ENCODE results near the gene ELP1. TPM values are rescaled to one million over a fixed set of nuclear protein-coding genes. Genes with fewer than 3 reads are reported as not detected.

ELP1 gene
- total RNA-seq, 1 experiment from 2014 or later, result 29.1 TPM

DNA sequence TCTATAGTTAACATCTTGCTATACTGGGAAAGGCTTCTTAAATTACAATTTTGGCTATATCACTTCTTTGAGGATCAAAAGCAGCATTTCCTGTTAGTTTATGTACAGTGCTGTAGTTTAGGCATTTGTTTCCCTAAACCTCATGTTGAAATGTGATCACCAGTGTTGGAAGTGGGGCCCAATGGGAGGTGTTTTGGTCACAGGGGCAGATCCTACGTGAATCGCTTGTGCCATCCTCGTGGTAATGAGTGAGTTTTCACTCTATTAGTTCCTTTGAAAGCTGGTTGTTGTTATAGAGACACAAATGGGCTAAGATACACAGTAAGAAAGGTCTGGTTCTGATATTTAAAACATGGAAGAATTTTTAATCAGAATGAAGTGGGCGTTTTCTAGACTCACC lies 66.1 kb downstream of the ELP1 start:
- Mint-ChIP-seq H3K36me3 (ENCODE audit: insufficient read depth, unreplicated experiment) (peaks cover 20% of the 10 kb centered on the region), H3K4me3 (ENCODE audit: unreplicated experiment) (no peak overlapping the region), H3K9me3 (ENCODE audit: unreplicated experiment) (no peaks in the 10 kb centered on the region), H3K27ac (ENCODE audit: unreplicated experiment) (no peak overlapping the region), H3K27me3 (ENCODE audit: insufficient read depth, unreplicated experiment) (no peaks in the 10 kb centered on the region), H3K4me1 (ENCODE audit: low read depth, unreplicated experiment) (peaks cover 21% of the 10 kb centered on the region)
- no peaks in the 10 kb centered on the region for H3K9me3 ChIP-seq
- no peak overlapping the region for H3K4me3 ChIP-seq (ENCODE audit: low read depth, low read length)
- CTCF ChIA-PET, result no interaction called here
- peaks cover 12% of the 10 kb centered on the region for H3K4me1 ChIP-seq
- no peak for DNase-seq
- peaks cover 2% of the 10 kb centered on the region; the same call in 1 of the 2 replicates for H3K36me3 ChIP-seq (ENCODE audit: control insufficient read depth, insufficient read depth, low read length)
- no TSS peak for BruUV-seq (replicated peaks)
- H3K27me3 ChIP-seq (replicated peaks; ENCODE audit: control insufficient read depth, insufficient read depth, low read length), result no peaks in the 10 kb centered on the region
- POLR2A ChIA-PET, result no interaction called here
- intact Hi-C loops (cut with micrococcal nuclease; ENCODE audit: unreplicated experiment), result no loop called here
- TF ChIP-seq, protein P1, sequence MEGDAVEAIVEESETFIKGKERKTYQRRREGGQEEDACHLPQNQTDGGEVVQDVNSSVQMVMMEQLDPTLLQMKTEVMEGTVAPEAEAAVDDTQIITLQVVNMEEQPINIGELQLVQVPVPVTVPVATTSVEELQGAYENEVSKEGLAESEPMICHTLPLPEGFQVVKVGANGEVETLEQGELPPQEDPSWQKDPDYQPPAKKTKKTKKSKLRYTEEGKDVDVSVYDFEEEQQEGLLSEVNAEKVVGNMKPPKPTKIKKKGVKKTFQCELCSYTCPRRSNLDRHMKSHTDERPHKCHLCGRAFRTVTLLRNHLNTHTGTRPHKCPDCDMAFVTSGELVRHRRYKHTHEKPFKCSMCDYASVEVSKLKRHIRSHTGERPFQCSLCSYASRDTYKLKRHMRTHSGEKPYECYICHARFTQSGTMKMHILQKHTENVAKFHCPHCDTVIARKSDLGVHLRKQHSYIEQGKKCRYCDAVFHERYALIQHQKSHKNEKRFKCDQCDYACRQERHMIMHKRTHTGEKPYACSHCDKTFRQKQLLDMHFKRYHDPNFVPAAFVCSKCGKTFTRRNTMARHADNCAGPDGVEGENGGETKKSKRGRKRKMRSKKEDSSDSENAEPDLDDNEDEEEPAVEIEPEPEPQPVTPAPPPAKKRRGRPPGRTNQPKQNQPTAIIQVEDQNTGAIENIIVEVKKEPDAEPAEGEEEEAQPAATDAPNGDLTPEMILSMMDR (IDR thresholded peaks at IDR 0.05; ENCODE audit: insufficient read depth in 1 of 2, low read depth in 1 of 2, low read length in 1 of 2, severe bottlenecking in 1 of 2, unreplicated experiment in 1 of 2), result no peak

DNA sequence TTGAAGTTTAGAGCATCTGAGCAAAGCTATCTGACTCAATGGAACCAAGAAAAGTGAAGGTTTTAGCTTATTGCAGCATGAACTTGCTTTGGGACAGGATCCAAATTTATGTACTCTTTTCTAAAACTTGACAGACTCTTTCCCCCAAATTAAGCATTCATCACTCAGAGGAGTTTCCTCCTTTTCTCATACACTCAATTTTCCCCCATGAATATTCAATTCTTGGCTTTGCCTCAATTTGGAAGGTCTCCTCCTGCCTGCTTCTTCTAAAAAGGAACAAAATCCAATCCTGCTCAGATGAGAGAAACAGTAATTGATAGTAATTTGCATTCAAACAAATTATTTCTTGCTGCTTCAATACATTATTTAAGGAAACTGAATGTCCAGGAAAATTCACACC lies 66.8 kb downstream of the ELP1 start:
- peaks cover 21% of the 10 kb centered on the region for H3K4me1 Mint-ChIP-seq (ENCODE audit: low read depth, unreplicated experiment)
- H3K4me3 Mint-ChIP-seq (ENCODE audit: unreplicated experiment), result no peak overlapping the region
- TF ChIP-seq, protein P1 (IDR thresholded peaks at IDR 0.05; ENCODE audit: insufficient read depth in 1 of 2, low read depth in 1 of 2, low read length in 1 of 2, severe bottlenecking in 1 of 2, unreplicated experiment in 1 of 2), result no peak
- no peaks in the 10 kb centered on the region for H3K27me3 ChIP-seq (replicated peaks; ENCODE audit: control insufficient read depth, insufficient read depth, low read length)
- ChIA-PET CTCF (no interaction called here), POLR2A (no interaction called here)
- H3K9me3 ChIP-seq, result no peaks in the 10 kb centered on the region
- H3K4me1 ChIP-seq, result peaks cover 12% of the 10 kb centered on the region
- no peak for DNase-seq
- intact Hi-C loops (cut with micrococcal nuclease; ENCODE audit: unreplicated experiment), result no loop called here
- no peaks in the 10 kb centered on the region for H3K9me3 Mint-ChIP-seq (ENCODE audit: unreplicated experiment)
- H3K27ac Mint-ChIP-seq (ENCODE audit: unreplicated experiment), result no peak overlapping the region
- BruUV-seq (replicated peaks), result no TSS peak
- H3K27me3 Mint-ChIP-seq (ENCODE audit: insufficient read depth, unreplicated experiment), result no peaks in the 10 kb centered on the region
- no peak overlapping the region for H3K4me3 ChIP-seq (ENCODE audit: low read depth, low read length)
- peaks cover 2% of the 10 kb centered on the region; the same call in 1 of the 2 replicates for H3K36me3 ChIP-seq (ENCODE audit: control insufficient read depth, insufficient read depth, low read length)
- peaks cover 18% of the 10 kb centered on the region for H3K36me3 Mint-ChIP-seq (ENCODE audit: insufficient read depth, unreplicated experiment)

DNA sequence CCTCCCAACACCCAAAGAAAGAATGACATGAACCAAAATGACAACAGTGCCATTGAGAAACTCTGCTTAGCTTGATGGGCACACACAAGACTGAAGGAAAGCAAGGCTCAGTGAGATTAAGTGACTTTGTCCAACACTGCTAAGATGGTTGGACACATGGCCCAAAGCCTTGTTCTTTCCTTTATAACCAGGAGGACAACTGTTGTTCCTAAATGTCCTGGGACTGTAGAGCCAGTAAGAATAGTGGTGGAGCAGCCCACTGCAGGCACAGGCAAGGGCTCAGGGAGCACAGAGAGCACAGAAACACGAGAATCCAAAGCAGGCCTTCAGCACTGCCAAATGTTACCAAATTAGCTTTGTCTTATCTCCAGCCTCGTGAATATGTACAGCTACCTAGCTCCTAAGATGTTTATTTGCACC lies 67.9 kb downstream of the ELP1 start:
- intact Hi-C loops (cut with micrococcal nuclease; ENCODE audit: unreplicated experiment), result no loop called here

More for the DNA sequence above, 67.9 kb downstream of the ELP1 start:
- Histone ChIP-seq H3K9me3 (no peaks in the 10 kb centered on the region), H3K27me3 (replicated peaks; ENCODE audit: control insufficient read depth, insufficient read depth, low read length) (no peaks in the 10 kb centered on the region), H3K36me3 (ENCODE audit: control insufficient read depth, insufficient read depth, low read length) (no peaks in the 10 kb centered on the region), H3K4me1 (peaks cover 12% of the 10 kb centered on the region), H3K4me3 (ENCODE audit: low read depth, low read length) (no peak overlapping the region)
- Mint-ChIP-seq H3K9me3 (ENCODE audit: unreplicated experiment) (no peaks in the 10 kb centered on the region), H3K4me3 (ENCODE audit: unreplicated experiment) (no peak overlapping the region), H3K27ac (ENCODE audit: unreplicated experiment) (no peak overlapping the region), H3K27me3 (ENCODE audit: insufficient read depth, unreplicated experiment) (no peaks in the 10 kb centered on the region), H3K4me1 (ENCODE audit: low read depth, unreplicated experiment) (peaks cover 21% of the 10 kb centered on the region), H3K36me3 (ENCODE audit: insufficient read depth, unreplicated experiment) (peaks cover 8% of the 10 kb centered on the region)
- no peak for DNase-seq
- POLR2A ChIA-PET, result no interaction called here
- TF ChIP-seq, protein P1 (IDR thresholded peaks at IDR 0.05; ENCODE audit: insufficient read depth in 1 of 2, low read depth in 1 of 2, low read length in 1 of 2, severe bottlenecking in 1 of 2, unreplicated experiment in 1 of 2), result no peak
- CTCF ChIA-PET, result no interaction called here
- no TSS peak for BruUV-seq (replicated peaks)

All from Caco-2 (cell line).